ENCODE measurements around the gene CASD1. TPM values are rescaled to one million over a fixed set of nuclear protein-coding genes. Genes with fewer than 3 reads are reported as not detected.

CASD1 gene
- total RNA-seq, 1 donor from 2014 or later, result 13.0 TPM

DNA sequence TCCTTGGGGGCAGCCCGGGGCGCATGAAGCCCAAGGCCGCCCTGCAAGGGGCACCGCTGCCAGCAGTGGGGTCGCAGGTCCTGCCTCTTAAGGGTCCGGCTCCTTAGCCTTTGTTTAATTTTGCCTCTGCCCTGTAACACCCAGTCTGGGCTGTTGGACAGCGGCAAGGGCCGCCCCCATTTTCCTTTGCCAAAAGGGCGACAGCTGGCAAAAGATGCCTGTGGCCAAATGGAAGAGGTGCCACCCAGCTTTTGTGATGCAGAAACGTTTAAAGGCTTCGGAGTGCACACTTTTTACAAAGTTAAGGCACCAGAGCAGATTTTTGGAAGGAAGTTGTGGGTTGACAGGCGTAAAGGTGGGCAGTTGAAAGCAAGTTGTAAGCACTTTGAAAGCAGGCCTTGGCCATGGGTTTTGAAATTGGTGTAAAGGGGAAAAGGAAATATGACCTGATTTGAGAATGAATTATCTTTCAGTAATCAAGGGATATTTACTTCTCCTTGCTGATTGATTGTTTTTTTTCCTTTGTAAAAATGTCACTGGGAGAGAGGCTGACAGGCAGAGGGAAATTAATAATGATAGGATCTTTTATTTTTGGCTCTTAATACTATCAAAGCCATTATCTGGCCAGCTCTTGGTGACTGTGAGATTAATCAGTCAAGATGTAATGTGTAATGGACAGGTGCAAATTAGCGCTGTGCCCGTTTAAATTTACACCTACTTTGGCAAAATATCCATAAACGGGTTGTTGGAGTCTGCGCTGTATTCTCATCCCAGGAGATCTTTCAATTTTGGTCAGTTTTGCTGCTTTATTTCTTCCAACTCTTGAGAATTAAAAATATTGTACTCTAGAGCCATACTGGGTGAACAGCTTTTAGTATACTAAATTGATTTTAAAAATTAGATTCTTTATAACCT is 1.2 kb downstream of the CASD1 start:
- peaks cover 19% of the 10 kb centered on the region for H3K4me1 Mint-ChIP-seq (ENCODE audit: low read depth, unreplicated experiment)
- peak overlapping the region; percentile 83 for H3K4me2 ChIP-seq (ENCODE audit: low read length)
- no peak for TF ChIP-seq CTCF (IDR thresholded peaks at IDR 0.05; ENCODE audit: insufficient read depth, low read depth, low read length)
- no peak for TF ChIP-seq EZH2 (IDR thresholded peaks at IDR 0.05; ENCODE audit: insufficient read depth, low read length)
- peak overlapping the region; percentile 83 for H3K27ac Mint-ChIP-seq (ENCODE audit: unreplicated experiment)
- peak overlapping the region; percentile 99 for H2AFZ ChIP-seq (ENCODE audit: low read depth, low read length)
- peaks cover 36% of the 10 kb centered on the region for H3K79me2 ChIP-seq (ENCODE audit: insufficient read depth, low read length)
- no peaks in the 10 kb centered on the region for H3K27me3 ChIP-seq (ENCODE audit: insufficient read depth, low read length)
- H3K9me3 Mint-ChIP-seq (ENCODE audit: unreplicated experiment), result no peaks in the 10 kb centered on the region
- DNase-seq (ENCODE audit: low read depth), result peak; percentile 4
- no peak for FAIRE-seq
- peaks cover 12% of the 10 kb centered on the region for H4K20me1 ChIP-seq (ENCODE audit: insufficient read depth, low read length)
- no peaks in the 10 kb centered on the region for H3K36me3 ChIP-seq (ENCODE audit: insufficient read depth, low read length)
- H3K36me3 Mint-ChIP-seq (ENCODE audit: low read depth, unreplicated experiment), result no peaks in the 10 kb centered on the region
- peaks cover 14% of the 10 kb centered on the region for H3K4me1 ChIP-seq (ENCODE audit: insufficient read depth, low read length)
- H3K4me3 Mint-ChIP-seq (ENCODE audit: unreplicated experiment), result peak overlapping the region; percentile 91
- H3K4me3 ChIP-seq (ENCODE audit: insufficient read depth, low read depth, low read length), result peak overlapping the region; percentile 79
- H3K9ac ChIP-seq (ENCODE audit: low read length), result peak overlapping the region; percentile 92
- H3K9me3 ChIP-seq (ENCODE audit: insufficient read depth, low read depth, low read length), result no peaks in the 10 kb centered on the region
- H3K27ac ChIP-seq (ENCODE audit: low read depth, low read length), result peak overlapping the region; percentile 84
- H3K27me3 Mint-ChIP-seq (ENCODE audit: low read depth, unreplicated experiment), result no peaks in the 10 kb centered on the region

- peaks cover 14% of the 10 kb centered on the region for H3K4me1 ChIP-seq (ENCODE audit: insufficient read depth, low read length)
- Mint-ChIP-seq H3K27ac (ENCODE audit: unreplicated experiment) (no peak overlapping the region), H3K4me1 (ENCODE audit: low read depth, unreplicated experiment) (peaks cover 23% of the 10 kb centered on the region), H3K4me3 (ENCODE audit: unreplicated experiment) (peak overlapping the region; percentile 91), H3K27me3 (ENCODE audit: low read depth, unreplicated experiment) (no peaks in the 10 kb centered on the region), H3K36me3 (ENCODE audit: low read depth, unreplicated experiment) (no peaks in the 10 kb centered on the region), H3K9me3 (ENCODE audit: unreplicated experiment) (no peaks in the 10 kb centered on the region)
- no peaks in the 10 kb centered on the region for H3K36me3 ChIP-seq (ENCODE audit: insufficient read depth, low read length)
- TF ChIP-seq EZH2 (IDR thresholded peaks at IDR 0.05; ENCODE audit: insufficient read depth, low read length) (no peak), CTCF (IDR thresholded peaks at IDR 0.05; ENCODE audit: insufficient read depth, low read depth, low read length) (no peak)
- no peak overlapping the region for H3K27ac ChIP-seq (ENCODE audit: low read depth, low read length)
- H3K27me3 ChIP-seq (ENCODE audit: insufficient read depth, low read length), result no peaks in the 10 kb centered on the region
- H3K4me2 ChIP-seq (ENCODE audit: low read length), result peak overlapping the region; percentile 18
- H3K9me3 ChIP-seq (ENCODE audit: insufficient read depth, low read depth, low read length), result no peaks in the 10 kb centered on the region
- H2AFZ ChIP-seq (ENCODE audit: low read depth, low read length), result no peak overlapping the region
- FAIRE-seq (no peak), DNase-seq (ENCODE audit: low read depth) (peak; percentile 25)
- H3K79me2 ChIP-seq (ENCODE audit: insufficient read depth, low read length), result peaks cover 42% of the 10 kb centered on the region
- H3K4me3 ChIP-seq (ENCODE audit: insufficient read depth, low read depth, low read length), result no peak overlapping the region
- H3K9ac ChIP-seq (ENCODE audit: low read length), result no peak overlapping the region
- peaks cover 12% of the 10 kb centered on the region for H4K20me1 ChIP-seq (ENCODE audit: insufficient read depth, low read length)
Observed at GRCh38 chr7:94511718-94512117, 2.1 kb downstream of the CASD1 start.
